OCI-LY3 (cell line): ENCODE results near the gene TJP1.

Experiments used
- EZH2phosphoT487 ChIP-seq: fragments of 200-600 bp; shearing (Covaris generic); IDR thresholded peaks from 2 replicates; pipeline ENCODE4 v1.6.1; 2018; ENCODE audit warnings: antibody characterized with exemption, mixed run types, low read depth
- TF ChIP-seq, protein P1 (sequence below): fragments of 200-600, 300-600 bp; sonication (generic); IDR thresholded peaks from 2 replicates; pipeline ENCODE4 v1.5.1; 2014; ENCODE audit warnings: antibody characterized with exemption, low read length, low read depth

DNA sequence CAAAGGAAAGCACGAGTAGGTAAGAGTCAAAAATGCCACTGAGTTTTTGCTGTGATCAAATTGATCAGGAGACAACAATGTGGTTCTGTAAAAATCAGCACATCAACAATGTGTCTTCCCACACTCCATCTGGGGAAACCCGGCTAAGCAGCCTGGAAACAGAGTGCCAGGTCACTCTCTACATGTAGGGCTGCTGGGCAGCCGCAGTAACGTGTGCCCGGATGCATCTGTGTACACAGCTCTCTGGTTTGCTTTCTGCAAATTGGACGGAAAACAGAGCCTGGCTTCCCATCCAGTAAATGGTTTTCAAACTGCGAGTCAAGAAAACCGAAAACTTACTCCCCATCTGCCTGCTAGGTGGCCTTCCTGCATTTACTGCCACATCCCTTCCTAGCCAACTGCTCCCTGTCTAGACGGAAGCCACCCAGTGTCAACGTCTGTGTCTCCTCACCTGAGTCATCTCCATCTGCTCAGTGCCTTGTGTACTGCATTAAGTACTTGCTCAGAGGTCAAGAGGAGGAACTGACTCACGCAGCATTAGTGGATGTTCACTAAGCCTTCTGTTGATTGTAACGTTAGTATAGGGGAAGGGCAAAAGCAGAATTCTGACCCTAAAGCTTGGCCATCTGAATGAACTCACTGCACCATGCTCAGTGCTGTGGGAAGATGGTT lies 124.1 kb downstream of the TJP1 start:
- TF ChIP-seq, protein P1, sequence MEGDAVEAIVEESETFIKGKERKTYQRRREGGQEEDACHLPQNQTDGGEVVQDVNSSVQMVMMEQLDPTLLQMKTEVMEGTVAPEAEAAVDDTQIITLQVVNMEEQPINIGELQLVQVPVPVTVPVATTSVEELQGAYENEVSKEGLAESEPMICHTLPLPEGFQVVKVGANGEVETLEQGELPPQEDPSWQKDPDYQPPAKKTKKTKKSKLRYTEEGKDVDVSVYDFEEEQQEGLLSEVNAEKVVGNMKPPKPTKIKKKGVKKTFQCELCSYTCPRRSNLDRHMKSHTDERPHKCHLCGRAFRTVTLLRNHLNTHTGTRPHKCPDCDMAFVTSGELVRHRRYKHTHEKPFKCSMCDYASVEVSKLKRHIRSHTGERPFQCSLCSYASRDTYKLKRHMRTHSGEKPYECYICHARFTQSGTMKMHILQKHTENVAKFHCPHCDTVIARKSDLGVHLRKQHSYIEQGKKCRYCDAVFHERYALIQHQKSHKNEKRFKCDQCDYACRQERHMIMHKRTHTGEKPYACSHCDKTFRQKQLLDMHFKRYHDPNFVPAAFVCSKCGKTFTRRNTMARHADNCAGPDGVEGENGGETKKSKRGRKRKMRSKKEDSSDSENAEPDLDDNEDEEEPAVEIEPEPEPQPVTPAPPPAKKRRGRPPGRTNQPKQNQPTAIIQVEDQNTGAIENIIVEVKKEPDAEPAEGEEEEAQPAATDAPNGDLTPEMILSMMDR: no peak
- no peak for TF ChIP-seq EZH2phosphoT487
